NCI-H226 (cell line): ENCODE measurements around the gene FAF1.
A peak's percentile ranks its signal among the peaks of the same experiment; 100 is the strongest.
"Not testable (repeated sequence)": the region's sequence is repeated elsewhere in the genome, so short reads cannot be mapped to it uniquely, and the experiment has no call there.

Source experiments
- DNase-seq: peaks from one replicate; pipeline ENCODE4 v3.0.0-alpha.2; 2015

The FAF1 gene

DNA sequence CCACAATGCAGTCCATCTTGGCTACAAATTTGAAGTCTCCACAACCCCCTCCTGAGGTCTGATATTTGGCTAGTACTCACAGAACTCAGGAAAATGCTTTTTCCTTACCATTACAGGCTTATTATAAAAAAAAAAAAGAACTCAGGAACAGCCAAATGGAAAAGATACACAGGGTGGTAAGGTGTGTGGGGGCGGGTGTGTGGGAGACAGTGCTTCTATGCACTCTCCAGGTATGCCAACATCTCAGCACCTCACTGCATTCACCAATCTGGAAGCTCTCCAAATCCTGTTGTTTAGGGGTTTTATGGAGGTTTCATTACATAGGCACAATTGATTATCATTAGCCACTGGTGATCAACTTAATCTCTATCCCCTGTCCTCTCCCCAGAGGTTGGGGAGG lies 126.9 kb downstream of the FAF1 start:
- no peak for DNase-seq

- no peak for DNase-seq
Measured at GRCh38 chr1:50832167-50832566, 127.9 kb downstream of the FAF1 start.

DNA sequence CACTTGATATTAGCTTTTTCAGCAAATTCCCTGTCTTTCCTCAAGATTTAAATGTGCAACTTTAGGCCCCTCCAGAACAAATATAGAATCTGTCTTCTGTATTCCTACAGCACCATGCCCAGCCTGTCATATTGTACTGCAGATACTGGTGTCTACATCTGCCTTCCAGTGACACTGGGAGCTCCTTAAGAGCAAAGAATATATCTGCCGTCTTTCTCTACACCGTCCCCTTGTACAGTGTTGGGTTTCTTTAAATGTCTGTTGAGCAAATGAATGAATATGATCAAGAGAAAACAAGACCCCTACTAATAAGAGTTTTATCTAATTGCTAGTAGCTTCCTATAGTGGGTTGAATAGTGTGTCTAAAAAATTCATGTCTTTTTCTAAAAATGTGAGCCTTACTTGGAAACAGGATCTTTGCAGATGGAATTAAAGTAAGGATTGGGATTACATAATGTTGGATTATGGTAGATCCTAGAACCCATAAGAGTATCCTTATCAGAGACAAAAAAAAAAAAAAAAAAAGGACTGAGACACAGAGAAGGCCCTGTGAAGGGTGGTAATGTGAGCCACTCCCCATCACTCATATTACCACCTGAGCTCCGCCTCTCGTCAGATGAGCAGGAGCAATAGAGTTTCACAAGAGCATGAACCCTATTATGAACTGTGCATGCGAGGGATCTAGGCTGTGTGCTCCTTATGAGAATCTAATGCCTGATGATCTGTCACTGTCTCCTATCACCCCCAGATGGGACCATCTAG lies 128.6 kb downstream of the FAF1 start:
- no peak for DNase-seq

DNA sequence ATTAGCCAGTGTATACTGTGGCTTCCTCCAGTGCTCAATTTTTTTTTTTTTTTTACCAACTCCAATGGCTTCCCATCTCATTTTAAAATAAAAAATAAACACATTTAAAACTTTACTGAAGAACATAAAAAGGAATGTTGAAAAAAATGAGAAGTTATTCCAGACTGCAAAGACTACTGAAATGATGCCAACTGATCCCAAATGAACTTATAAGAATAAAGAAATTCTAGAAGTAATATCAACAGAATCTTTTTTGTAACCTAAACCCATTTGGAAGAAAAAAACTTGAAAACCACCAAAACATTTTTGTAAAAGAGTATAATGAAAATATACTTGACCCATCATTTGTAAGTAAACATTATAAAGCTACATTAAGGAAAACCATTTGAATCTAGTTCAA lies 129.4 kb downstream of the FAF1 start:
- no peak for DNase-seq

DNA sequence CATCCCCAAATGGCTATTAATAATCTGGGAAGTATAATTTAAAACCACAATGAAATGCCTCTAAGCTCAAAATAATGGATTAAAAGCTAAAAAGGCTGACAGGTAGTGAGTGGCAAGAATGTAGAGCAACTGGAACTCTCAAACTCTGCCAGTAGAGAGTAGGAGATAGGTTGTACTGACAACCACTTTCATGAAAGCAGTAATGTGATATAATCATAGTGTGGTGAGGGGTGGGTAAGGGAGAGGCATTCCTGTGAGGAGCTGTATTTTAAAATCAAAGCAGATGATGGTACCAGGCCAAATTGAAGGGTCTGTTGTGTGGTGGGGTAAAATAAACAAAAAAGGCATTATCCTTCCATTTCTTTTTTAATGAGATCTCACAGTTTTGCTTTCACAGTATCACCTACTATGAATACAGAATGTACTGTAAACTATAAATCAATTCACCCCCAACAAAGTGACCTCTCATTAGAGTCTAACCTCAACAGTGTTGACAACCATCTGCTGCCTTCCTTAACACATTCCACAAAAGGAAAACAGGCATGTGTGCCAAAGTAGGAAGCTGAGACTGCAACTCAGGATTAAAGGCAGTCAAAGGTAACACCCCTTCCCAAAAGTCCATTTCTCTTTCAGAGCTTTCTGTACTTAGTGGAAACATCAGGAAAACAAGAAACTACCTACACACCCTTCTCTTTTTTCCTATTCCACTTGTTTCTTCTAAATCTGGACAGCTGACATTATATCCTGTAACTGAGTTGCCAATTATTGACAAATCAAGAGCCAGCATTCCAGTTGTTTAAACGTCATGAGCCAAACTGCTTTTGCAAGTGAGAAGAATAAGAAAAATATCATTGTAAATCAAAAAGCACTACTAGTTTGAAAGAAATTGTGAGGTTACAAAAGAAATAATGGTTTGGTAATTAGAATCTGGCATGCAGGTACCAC lies 130.8 kb downstream of the FAF1 start:
- DNase-seq = peak; percentile 11

DNA sequence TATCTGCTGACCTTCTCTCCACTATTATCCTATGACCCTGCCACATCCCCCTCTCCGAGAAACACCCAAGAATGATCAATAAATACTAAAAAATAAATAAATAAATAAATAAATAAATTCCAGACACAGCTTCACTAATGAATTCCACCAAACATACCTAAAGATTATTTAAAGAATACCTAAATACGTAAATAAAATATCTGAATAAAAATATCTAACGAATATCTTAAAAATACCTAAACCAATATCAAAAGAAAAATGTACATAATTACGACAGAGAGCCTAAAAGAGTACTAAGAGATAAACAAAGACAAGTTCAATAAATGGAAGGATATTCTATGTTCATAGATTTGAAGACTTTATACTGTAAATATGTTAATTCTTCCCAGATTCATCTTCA lies 132.5 kb downstream of the FAF1 start:
- DNase-seq = no peak

GRCh38 chr1:50826792-50827191 lies 133.3 kb downstream of the FAF1 start:
- not testable (repeated sequence) for DNase-seq

GRCh38 chr1:50822035-50822776 lies 137.9 kb downstream of the FAF1 start:
- no peak for DNase-seq

DNA sequence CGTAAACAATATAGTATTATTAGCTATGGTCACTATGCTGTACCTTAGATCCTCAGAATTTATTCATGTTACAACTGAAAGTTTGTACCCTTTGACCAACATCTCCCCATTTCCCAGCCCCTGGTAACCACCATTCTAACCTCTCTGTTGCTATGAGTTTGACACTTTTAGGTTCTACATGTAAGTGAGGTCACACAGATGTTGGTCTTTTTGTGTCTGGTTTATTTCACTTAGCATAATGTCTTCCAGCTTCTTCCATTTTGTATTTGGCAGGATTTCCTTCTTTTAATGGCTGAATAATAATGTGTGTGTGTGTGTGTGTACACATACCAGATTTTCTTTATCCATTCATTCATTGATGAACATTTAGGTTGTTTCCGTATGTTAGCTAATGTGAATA lies 139.5 kb downstream of the FAF1 start:
- no peak for DNase-seq

DNA sequence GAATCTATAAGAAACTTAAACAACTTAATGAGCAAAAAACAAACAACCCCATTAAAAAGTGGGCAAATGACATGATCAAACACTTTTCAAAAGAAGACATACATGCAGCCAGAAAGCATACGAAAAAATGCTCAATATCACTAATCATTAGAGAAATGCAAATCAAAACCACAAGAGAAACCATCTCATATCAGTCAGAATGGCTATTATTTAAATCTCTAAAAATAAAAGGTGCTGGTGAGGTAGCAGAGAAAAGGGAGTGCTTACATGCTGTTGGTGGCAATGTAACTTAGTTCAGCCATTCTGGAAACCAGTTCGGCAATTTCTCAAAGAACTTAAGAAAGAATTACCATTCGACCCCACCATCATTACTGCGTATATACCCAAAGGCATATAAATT lies 147.7 kb downstream of the FAF1 start:
- DNase-seq = no peak

DNA sequence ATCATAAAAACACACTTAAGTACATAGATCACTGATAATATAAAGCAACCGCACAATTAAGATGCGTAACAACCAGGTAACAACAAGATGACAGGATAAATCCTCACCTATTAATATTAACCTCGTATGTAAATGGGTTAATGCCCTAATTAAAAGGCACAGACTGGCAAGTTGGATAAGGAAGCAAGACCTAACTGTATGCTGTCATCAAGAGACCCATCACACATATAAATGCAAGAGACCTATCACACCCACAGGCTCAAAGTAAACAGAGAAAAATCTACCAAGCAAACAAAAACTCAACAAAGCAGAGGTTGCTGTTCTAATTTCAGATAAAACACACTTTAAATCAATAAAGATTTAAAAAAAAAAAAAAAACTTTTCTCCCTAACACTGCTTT lies 151.8 kb downstream of the FAF1 start:
- no peak for DNase-seq

GRCh38 chr1:50796272-50796671 lies 163.8 kb downstream of the FAF1 start:
- no peak for DNase-seq

- no peak for DNase-seq
Measured at GRCh38 chr1:50793521-50793920, 166.5 kb downstream of the FAF1 start.

DNA sequence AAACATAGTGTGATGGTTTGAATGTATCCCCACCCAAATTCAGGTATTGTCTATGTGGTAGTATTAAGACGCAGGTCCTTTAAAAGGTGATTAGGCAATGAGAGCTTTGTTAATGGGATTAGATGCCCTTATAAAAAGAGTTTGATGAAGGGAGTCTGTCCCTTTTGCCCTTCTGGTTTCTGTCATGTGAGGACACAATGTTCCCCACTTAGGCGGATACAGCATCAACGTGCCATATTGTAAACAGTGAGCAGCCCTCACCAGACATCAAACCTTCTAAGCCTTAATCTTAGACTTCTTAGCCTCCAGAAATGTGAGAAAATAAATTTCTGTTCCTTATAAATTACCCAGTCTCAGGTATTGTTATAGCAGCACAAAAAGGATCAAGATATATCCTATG lies 172.8 kb downstream of the FAF1 start:
- no peak for DNase-seq

GRCh38 chr1:50783286-50783685 lies 176.8 kb downstream of the FAF1 start:
- no peak for DNase-seq

DNA sequence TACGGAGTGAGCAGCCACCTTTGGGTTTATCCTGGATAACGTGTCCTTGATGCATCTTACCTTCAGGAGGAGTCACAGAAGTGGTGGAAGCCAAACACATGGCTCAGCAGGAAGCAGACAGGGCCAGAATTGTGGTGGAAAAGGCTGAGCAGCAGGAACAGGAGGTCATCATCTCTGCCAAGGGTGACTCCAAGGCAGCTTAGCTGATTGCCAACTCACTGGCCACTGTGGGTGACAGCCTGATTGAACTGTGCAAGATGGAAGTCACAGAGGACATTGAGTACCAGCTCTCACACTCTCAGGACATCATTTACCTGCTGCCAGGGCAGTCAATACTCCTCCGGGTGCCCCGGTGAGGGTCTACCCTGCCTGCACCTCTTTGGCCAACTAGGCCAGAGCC lies 179.3 kb downstream of the FAF1 start:
- DNase-seq = no peak

DNA sequence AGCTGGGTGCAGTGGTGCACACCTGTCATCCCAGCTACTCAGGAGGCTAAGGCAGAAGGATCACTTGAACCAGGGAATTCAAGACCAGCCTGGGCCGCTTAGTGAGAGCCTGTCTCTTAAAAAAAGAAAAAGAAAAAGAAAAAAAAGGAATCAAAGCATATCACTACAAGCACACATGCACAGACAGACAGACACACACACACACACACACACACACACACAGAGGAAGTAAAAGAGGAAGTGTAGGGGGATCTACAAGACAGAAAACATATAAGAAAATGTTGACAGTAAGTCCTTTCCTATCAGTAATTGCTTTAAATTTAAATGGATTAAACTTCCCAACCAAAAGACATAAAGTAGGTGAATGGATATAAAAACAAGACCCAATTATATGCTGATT lies 180.3 kb downstream of the FAF1 start:
- DNase-seq = no peak

- DNase-seq = no peak
Measured at GRCh38 chr1:50775740-50776139, 184.3 kb downstream of the FAF1 start.

DNA sequence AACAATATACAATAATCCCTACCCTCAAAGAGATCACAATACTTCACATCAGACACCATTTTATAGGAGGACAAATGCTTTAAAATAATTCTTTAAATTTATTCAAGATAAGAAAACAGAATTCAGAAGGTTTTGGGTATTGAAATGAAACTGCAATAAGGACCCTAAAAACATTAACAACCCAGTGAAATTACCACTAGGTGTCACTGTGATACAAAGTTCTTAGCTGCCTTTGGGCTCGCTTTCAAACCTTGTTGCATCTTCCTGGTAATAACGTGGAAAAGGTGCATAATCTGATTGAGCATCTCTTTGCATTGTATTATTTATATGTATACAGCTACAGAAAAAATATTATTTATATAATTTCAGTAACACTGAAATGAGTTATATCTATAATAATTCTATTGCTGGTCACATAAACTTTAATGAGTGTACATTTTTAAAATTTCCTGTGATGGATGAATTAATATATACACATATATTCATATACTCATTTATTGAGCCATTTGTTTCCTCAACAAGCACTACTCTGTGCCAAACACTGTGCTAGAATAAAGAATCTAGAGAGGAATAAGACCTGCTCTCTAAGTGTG lies 185.2 kb downstream of the FAF1 start:
- DNase-seq = peak; percentile 16

DNA sequence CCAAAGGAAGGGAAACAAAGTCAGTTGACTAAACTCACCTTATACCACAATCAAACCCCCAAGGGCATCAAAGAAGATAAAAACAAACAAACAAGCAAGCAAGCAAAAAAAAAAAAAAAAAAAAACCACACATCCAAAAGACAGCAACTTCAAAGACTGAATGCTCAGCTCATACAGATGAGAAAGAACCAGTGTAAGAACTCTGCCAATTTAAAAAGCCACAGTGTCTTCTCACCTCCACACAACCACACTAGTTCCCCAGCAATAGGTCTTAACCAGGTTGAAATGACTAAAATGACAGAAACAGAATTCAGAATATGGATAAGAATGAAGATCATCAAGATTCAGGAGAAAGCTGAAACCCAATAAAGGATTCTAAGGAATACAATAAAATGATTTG lies 193.4 kb downstream of the FAF1 start:
- DNase-seq = no peak

DNA sequence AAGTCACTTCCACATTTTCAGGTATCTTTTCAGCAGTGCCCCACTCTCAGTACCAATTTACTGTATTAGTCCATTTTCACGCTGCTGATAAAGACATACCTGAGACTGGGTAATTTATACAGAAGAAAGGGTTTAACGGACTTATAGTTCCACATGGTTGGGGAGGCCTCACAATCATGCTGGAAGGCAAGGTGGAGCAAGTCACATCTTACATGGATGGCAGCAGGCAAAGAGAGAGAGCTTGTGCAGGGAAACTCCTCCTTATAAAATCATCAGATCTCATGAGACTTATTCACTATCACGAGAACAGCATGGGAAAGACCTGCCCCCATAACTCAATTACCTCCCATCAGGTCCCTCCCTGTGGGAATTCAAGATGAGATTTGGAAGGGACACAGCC lies 203.5 kb downstream of the FAF1 start:
- not testable (repeated sequence) for DNase-seq

DNA sequence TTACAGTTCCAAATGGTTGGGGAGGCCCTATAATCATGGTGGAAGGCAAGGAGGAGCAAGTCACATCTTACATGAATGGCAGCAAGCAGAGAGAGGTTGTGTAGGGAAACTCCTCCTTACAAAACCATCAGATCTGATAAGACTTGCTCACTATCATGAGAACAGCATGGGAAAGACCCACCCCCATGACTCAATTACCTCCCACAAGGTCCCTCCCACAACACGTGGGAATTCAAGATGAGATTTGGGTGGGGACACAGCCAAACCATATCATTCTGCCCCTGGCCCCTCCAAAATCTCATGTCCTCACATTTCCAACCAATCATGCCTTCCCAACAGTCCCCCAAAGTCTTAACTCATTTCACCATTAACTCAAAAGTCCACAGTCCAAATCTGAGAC lies 205.3 kb downstream of the FAF1 start:
- not testable (repeated sequence) for DNase-seq

- DNase-seq = no peak
Measured at GRCh38 chr1:50750021-50750619, 209.9 kb downstream of the FAF1 start.
